DMS53 treated with DMSO at 0.1 percent for 48 hours (cell line): ENCODE data around the gene MYLK3.

Source experiments
- DNase-seq: peaks from one replicate; lab custom pipeline; 2025; ENCODE audit not compliant: unreplicated experiment; lab: John Stamatoyannopoulos, UW

MYLK3 gene

GRCh38 chr16:46728806-46729205 is 19.3 kb downstream of the MYLK3 start:
- DNase-seq = no peak

GRCh38 chr16:46727630-46728029 is 20.5 kb downstream of the MYLK3 start:
- no peak for DNase-seq

GRCh38 chr16:46727184-46727583 is 21.0 kb downstream of the MYLK3 start:
- no peak for DNase-seq

DNA sequence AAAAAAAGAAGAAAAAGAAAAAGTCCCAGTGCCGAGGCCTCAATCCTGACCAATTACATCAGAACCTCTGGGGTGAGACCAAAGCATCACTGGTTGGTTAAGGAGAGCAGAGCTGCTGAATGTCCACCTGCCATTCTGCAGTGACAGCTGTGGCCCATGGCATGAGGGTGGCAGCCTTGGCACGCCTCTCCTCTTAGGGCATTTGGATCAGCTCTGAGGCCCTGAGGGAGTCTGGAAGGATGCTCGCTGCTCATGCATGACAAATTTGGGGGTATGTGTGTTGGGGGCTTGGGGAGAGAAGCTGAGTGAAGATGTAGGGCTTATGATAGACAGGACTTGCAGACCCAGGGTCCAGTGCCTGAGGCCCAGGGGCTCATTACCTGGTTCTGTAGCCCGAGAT is 26.3 kb downstream of the MYLK3 start:
- no peak for DNase-seq

- no peak for DNase-seq
Measured at GRCh38 chr16:46720619-46721018, 27.5 kb downstream of the MYLK3 start.

DNA sequence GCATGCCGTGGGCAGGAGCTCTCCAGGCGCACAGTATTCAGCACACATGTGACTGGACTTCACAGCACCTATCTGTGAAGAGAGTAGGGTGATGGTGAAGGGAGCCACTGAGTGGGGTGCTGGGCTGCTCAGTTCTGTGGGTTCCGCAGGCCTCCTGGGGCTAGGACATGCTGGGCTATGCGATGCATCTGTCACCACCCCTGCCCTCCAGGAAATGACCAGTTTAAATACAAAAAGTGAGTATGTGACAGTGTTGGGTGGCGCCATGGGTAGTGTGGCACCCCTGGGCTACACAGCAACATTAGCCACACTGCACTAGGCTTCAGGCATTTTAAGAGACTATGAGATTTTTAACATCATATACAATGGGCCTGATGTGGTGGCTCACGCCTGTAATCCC is 28.6 kb downstream of the MYLK3 start:
- no peak for DNase-seq

- no peak for DNase-seq
Measured at GRCh38 chr16:46718214-46718613, 29.9 kb downstream of the MYLK3 start.

- no peak for DNase-seq
Measured at GRCh38 chr16:46717692-46718091, 30.5 kb downstream of the MYLK3 start.

GRCh38 chr16:46715769-46716305 is 32.3 kb downstream of the MYLK3 start:
- DNase-seq = no peak

DNA sequence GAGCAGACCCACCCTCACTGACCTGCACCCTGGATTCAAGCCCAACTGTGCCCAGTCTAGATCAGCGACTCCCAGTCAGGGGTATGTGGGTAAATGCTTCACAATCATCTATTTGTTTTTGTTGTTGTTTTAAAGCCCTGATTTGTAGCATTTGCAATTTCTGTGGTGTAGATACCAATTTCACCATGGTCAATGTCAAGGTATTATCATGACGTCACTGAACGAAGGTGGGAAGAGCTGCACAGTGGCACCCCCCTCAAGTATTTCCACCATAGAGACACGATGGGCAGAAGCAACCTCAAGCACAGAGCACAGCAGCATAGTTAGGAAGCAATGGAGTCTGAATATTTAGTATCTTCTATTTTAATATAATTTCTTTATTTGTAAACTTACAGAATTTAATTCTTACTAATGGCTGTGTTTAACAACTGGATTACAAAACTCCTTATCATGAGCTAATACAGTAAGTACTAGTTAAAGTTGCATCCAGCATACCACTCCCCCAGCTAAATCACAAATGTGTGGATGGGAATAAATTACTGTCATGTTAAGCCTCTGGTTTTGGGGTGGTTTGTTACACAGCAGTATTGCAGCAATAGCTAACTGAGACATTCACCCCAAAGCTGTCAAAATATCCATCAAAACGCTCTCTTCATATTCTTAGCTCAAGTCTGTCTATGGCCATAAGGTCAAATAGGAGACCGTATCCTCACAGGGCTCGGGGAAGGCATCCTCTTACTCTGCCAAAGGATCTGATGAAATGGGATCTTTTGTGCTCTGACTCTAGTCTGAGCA is 33.1 kb downstream of the MYLK3 start:
- DNase-seq = no peak

DNA sequence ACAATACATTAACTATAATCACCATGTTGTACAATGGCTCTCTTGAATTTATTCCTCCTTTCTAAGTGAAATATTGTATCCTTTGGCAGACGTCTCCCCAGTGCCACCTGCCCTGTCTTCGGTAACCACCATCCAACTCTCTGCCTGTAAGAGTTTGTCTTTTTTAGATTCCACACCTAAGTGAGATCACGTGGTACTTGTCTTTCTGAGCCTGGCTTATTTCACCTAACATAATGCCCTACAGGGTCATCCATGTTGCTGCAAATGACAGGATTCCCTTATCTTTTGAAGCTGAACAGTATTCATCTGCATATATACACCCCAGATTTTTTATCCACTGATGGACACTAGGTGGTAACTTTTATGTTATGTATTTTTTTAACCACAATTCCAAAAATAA is 34.5 kb downstream of the MYLK3 start:
- DNase-seq = no peak

DNA sequence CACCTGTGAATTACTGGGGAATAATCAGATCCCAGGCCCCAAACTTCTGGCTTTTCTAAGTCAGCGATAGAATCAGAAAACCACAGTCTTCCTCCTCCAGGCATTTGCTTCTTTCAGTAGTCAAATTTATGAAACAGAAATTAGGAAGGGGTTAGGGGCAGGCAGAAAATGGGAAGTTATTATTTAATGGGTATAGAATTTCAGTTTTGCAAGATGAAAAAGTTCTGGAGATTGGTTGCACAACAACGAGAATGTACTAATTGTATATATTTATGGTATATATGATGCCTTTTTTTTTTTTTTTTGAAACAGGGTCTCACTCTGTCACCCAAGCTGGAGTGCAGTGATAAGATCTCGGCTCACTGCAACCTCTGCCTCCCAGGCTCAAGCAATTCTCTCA is 35.2 kb downstream of the MYLK3 start:
- no peak for DNase-seq

DNA sequence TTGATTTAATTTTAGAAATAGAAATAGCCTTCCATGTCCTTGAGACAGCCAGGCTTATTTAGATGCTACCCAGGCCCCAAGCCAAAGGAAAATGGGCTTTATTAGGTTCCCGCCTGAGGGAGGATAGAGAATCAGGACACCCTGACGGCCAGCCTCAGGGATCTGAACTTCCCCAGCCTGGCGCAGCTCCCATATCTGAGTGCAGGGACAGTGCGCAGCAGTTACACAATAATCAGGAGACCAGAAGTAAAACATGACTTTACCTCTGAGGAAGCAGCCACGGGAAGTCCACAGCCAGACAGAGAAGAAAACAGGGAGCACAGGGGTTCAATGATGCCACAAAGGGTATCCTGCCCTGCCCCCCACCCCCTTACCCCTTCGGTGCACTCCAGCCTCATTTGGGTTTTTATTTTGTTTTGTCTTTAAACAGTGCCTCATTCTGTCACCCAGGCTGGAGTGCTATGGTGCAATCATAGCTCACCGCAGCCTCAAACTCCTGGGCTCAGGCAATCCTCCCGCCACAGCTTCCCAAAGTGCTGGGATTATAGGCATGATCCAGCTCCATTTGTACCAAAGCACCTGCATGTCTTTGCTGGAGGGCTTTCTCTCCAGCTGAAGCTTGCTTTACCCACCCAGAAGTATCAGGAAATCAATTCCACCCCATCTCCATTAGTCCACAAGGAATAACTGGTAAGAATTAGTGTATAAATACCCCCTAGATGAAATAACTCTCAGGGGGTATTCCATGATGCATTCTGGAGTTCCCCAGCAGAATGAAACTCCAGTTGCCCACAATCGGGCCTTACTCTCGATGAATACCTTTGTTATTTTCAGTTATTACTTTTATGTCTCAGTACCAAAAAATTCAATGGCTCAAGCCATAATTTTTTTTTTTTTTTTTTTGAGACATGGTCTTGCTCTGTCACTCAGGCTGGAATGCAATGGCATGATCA is 36.8 kb downstream of the MYLK3 start:
- no peak for DNase-seq

GRCh38 chr16:46709469-46710005 is 38.6 kb downstream of the MYLK3 start:
- no peak for DNase-seq

DNA sequence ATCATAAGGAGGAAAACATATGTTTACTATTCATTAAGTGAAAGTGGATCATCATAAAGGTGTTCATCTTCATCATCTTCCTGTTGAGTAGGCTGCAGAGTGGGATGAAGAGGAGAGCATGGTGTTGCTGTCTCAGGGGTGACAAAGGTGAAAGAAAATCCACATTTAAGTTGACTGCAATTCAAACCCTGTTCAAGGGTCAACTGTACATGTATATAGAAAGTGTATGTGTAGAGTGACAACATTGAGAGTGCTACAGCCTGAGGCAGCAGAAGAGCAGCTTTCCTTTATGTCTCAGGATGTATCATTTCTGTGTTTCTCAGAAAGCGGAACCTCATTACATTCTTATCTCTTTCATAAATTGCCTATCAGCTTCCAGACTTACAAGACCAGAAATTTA is 41.5 kb downstream of the MYLK3 start:
- no peak for DNase-seq

- DNase-seq = no peak
Measured at GRCh38 chr16:46702030-46702429, 46.1 kb downstream of the MYLK3 start.

DNA sequence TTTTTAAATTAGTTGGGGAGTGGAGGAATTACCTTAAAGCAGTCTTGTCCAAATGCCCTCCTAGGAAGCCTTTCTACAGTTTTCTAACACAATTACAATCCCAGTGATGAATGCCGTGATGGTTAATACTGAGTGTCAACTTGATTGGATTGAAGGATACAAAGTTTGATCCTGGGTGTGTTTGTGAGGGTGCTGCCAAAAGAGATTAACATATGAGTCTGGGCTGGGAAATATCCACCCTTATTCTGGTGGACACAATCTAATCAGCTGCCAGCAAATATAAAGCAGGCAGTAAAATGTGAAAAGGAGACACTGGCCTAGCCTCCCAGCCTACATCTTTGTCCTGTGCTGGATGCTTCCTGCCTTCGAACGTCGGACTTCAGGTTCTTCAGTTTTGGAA is 46.5 kb downstream of the MYLK3 start:
- no peak for DNase-seq

DNA sequence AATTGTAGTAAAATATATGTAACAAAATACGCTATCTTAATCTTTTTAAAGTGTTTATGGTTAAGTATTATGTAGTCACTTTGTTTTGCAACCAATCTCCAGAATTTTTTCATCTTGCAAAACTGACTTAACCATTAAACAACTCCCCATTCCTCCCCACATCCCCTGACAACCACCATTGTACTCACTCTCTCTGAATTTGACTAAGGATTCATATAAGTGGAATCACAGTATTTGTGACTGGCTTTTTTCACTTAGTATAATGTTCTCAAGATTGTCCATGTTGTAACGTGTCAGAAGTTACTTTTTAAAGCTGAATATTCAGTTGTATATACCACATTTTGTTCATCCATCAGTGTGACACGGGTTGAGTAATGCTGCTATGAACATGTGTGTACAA is 48.1 kb downstream of the MYLK3 start:
- DNase-seq = no peak

DNA sequence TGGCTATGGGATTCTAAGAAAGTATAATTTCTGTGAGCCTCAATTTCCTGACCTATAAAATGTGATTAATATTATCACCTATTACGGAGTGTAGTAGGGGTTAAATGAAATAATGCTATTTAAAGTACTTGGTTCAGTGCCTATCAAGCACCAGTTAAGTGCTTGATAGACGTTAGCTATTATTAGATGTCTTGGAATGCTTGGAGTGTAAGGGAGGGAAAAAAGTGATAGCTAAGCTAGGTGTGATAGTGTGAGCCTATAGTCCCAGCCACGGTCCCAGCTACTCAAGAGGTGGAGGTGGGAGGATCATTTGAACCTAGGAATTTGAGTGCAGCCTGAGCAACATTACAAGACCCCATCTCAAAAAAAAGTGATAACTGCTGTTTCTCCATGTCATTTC is 51.2 kb downstream of the MYLK3 start:
- no peak for DNase-seq

- DNase-seq = no peak
Measured at GRCh38 chr16:46695937-46696336, 52.2 kb downstream of the MYLK3 start.

DNA sequence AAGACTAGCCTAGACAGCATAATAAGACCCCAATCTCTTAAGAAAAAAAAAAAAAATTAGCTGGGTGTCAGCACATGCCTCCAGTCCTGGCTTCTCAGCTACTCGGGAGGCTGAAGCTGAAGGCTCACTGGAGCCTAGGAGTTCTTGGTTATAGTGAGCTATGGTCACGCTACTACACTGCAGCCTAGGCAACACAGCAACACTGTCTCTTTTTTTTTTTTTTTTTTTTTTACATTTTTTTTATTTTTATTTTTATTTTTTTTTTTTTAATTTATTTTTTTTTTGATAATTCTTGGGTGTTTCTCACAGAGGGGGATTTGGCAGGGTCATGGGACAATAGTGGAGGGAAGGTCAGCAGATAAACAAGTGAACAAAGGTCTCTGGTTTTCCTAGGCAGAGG is 54.5 kb downstream of the MYLK3 start:
- DNase-seq = no peak

- DNase-seq = no peak
Measured at GRCh38 chr16:46691726-46692125, 56.4 kb downstream of the MYLK3 start.
